Pons (tissue), 1 donor: ENCODE data around the gene PTRHD1.
A peak's percentile ranks its signal among the peaks of the same experiment; 100 is the strongest.

Experiments used
- DNase-seq: peaks from one replicate; pipeline ENCODE4 v3.0.0-alpha.2; 2016; ENCODE audit warnings: low spot score

PTRHD1 gene

GRCh38 chr2:24830351-24830750 is 37.2 kb upstream of the PTRHD1 start:
- DNase-seq = peak; percentile 71

GRCh38 chr2:24828238-24828996 is 35.2 kb upstream of the PTRHD1 start:
- DNase-seq = no peak

GRCh38 chr2:24827321-24828237 is 34.4 kb upstream of the PTRHD1 start:
- peak; percentile 95 for DNase-seq

- no peak for DNase-seq
Measured at GRCh38 chr2:24826773-24827145, 33.6 kb upstream of the PTRHD1 start.

GRCh38 chr2:24825883-24826772 is 32.9 kb upstream of the PTRHD1 start:
- DNase-seq = no peak

- no peak for DNase-seq
Measured at GRCh38 chr2:24824966-24825882, 32.0 kb upstream of the PTRHD1 start.

- no peak for DNase-seq
Measured at GRCh38 chr2:24824071-24824588, 30.9 kb upstream of the PTRHD1 start.

- DNase-seq = no peak
Measured at GRCh38 chr2:24822049-24822706, 29.0 kb upstream of the PTRHD1 start.

- no peak for DNase-seq
Measured at GRCh38 chr2:24821433-24821891, 28.3 kb upstream of the PTRHD1 start.

- DNase-seq = no peak
Measured at GRCh38 chr2:24820598-24821432, 27.6 kb upstream of the PTRHD1 start.

- DNase-seq = no peak
Measured at GRCh38 chr2:24820175-24820513, 27.0 kb upstream of the PTRHD1 start.

GRCh38 chr2:24819442-24820174 is 26.4 kb upstream of the PTRHD1 start:
- DNase-seq = no peak

GRCh38 chr2:24818721-24819167 is 25.6 kb upstream of the PTRHD1 start:
- DNase-seq = no peak

GRCh38 chr2:24816884-24817283 is 23.7 kb upstream of the PTRHD1 start:
- DNase-seq = no peak

GRCh38 chr2:24816404-24816803 is 23.2 kb upstream of the PTRHD1 start:
- DNase-seq = no peak

GRCh38 chr2:24815171-24815570 is 22.0 kb upstream of the PTRHD1 start:
- DNase-seq = no peak

GRCh38 chr2:24814516-24814915 is 21.3 kb upstream of the PTRHD1 start:
- no peak for DNase-seq

- DNase-seq = peak; percentile 66
Measured at GRCh38 chr2:24813691-24814137, 20.5 kb upstream of the PTRHD1 start.
